Measurements from ENCODE around the gene DNAAF2. TPM values are rescaled to one million over a fixed set of nuclear protein-coding genes. Genes with fewer than 3 reads are reported as not detected.

DNAAF2 gene
- total and polyA plus RNA-seq, 2 of the 8 experiments (the other 6 are each of a cell fraction or from before 2014, with no cell fraction given) = 12.2 to 30.0 TPM

DNA sequence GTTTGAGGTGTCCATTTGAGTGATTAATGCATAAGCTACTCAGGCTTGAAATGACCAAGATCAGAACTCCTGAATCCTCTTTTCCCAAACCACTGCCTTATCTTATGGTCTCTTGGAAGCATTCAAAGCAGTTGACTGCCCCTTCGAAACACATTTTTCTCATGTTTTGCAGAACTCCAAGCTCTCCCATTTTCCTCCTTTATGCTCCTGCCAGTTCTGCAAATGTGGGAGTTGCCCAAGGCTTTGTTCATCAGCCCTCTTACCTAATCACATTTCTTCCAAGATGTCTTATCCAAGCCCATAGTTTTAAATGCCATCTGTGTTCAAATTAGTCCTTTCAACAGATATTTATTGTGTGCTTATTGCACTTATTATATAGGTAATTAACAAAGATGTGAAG, 1.8 kb upstream of the DNAAF2 start (continued):
- no peak for TF ChIP-seq CTBP2 (IDR thresholded peaks at IDR 0.05; ENCODE audit: borderline replicate concordance, insufficient read depth, insufficient read length, low read length)
- TF ChIP-seq RNF2 (IDR thresholded peaks at IDR 0.05; ENCODE audit: borderline replicate concordance, low read depth, low read length, missing control alignments, poor library complexity, severe bottlenecking) = no peak
- no peak for TF ChIP-seq CHD2 (IDR thresholded peaks at IDR 0.05; ENCODE audit: low read length)
- no peak for TF ChIP-seq TBP (IDR thresholded peaks at IDR 0.05; ENCODE audit: low read depth, low read length)
- no peak for TF ChIP-seq CHD1 (IDR thresholded peaks at IDR 0.05; ENCODE audit: low read depth, low read length)
- no peak for TF ChIP-seq TEAD4 (IDR thresholded peaks at IDR 0.05; ENCODE audit: low read depth, low read length)
- TF ChIP-seq TAF1 (IDR thresholded peaks at IDR 0.05; ENCODE audit: low read depth, low read length) = no peak
- TF ChIP-seq, protein P1, sequence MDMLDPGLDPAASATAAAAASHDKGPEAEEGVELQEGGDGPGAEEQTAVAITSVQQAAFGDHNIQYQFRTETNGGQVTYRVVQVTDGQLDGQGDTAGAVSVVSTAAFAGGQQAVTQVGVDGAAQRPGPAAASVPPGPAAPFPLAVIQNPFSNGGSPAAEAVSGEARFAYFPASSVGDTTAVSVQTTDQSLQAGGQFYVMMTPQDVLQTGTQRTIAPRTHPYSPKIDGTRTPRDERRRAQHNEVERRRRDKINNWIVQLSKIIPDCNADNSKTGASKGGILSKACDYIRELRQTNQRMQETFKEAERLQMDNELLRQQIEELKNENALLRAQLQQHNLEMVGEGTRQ (IDR thresholded peaks at IDR 0.05; ENCODE audit: low read length) = no peak
- no peak for TF ChIP-seq NRF1 (IDR thresholded peaks at IDR 0.05; ENCODE audit: low read depth, low read length)

Data from H1 (cell line).